Esophagus muscularis mucosa (tissue), 4 donors: Measurements from ENCODE around the gene GPATCH3. TPM values are rescaled to one million over a fixed set of nuclear protein-coding genes. Genes with fewer than 3 reads are reported as not detected.
"Not testable (repeated sequence)": the region's sequence is repeated elsewhere in the genome, so short reads cannot be mapped to it uniquely, and the experiment has no call there.

Source experiments
- DNase-seq: peaks from one replicate; pipeline ENCODE4 v3.0.0-alpha.2; 2017; ENCODE audit errors: extremely low spot score
- H3K27ac ChIP-seq, 4 donors: fragments of 200-600 bp; sonication (generic); replicated peaks in 1 of 4; 1 replicate in 3 of 4; 2 replicates in 1 of 4; pipeline ENCODE4 v1.5.1; 2016 to 2019; ENCODE audit warnings: mild to moderate bottlenecking in 1 of 4
- H3K27me3 ChIP-seq, 4 donors: fragments of 200-600 bp; sonication (generic); one replicate each; pipeline versions ENCODE4 v1.5.1 to v1.6.0; 2016 to 2019
- H3K36me3 ChIP-seq, 4 donors: fragments of 200-600 bp; sonication (generic); one replicate each; pipeline ENCODE4 v1.5.1; 2016 to 2019
- H3K4me1 ChIP-seq, 4 donors: fragments of 200-600 bp; sonication (generic); one replicate each; pipeline ENCODE4 v1.5.1; 2016 to 2019
- H3K4me3 ChIP-seq, 4 donors: fragments of 200-600 bp; sonication (generic); 1 replicate in 2 of 4; 2 replicates in 2 of 4; pipeline ENCODE4 v1.5.1; 2016 to 2019; ENCODE audit warnings: mild to moderate bottlenecking in 4 of 4, moderate library complexity in 1 of 4
- H3K9me3 ChIP-seq, 4 donors: fragments of 200-600 bp; sonication (generic); 1 replicate in 3 of 4; 2 replicates in 1 of 4; pipeline ENCODE4 v1.5.1; 2016 to 2019
- EP300 ChIP-seq: sonication (generic); formaldehyde crosslinking; IDR thresholded peaks from one replicate; pipeline ENCODE4 v1.6.1; 2017; ENCODE audit warnings: antibody characterized with exemption
- POLR2A ChIP-seq: fragments of 450-650 bp; IDR thresholded peaks from one replicate; pipeline ENCODE4 v1.6.1; 2017; ENCODE audit warnings: antibody characterized with exemption, moderate library complexity, mild to moderate bottlenecking, low read depth
- POLR2AphosphoS5 ChIP-seq, 2 donors: sonication (generic); formaldehyde crosslinking; IDR thresholded peaks; one replicate each; pipeline ENCODE4 v1.6.1; 2017; ENCODE audit warnings: antibody characterized with exemption in 2 of 2
- WGBS: methylation state at CpG from one replicate; pipeline ENCODE4 v1.1.5; 2018; 5-methylcytosine and 5-hydroxymethylcytosine counted together
- intact Hi-C: fragments of 100-400 bp; cut with DNase I; formaldehyde crosslinking; loops from one replicate; pipeline ENCODE4 v1.15.1; 2023
- total RNA-seq, 4 donors: library from RNA; depleted of rRNA; stranded (reverse); fragments of >200 nt; gene quantifications; one replicate each; pipeline versions ENCODE4 v1.1.0 to v1.2.1, GENCODE V29; 2016
- TF ChIP-seq, protein P1 (sequence below), 3 experiments: fragments of 200-600 bp in 2 of 3; fragments of 450-650 bp in 1 of 3; sonication (generic) in 2 of 3; IDR thresholded peaks; one replicate each; pipeline ENCODE4 v1.5.1; 2017 to 2019; ENCODE audit warnings: antibody characterized with exemption in 3 of 3, mild to moderate bottlenecking in 2 of 3, moderate library complexity in 1 of 3

GPATCH3 gene
- total RNA-seq, 4 donors from 2014 or later: 7.5 to 17.0 (median 8.8) TPM

- peak within 1 kb of the TSS; percentile 89 to 97 (median 92) for H3K27ac ChIP-seq
- 1% methylated on average over 43 of the region's 89 CpGs for WGBS
- H3K36me3 ChIP-seq: peaks cover 56 to 80% (median 76%) of the 10 kb centered on the region in 4 donors
- H3K9me3 ChIP-seq: no peaks in the 10 kb centered on the region
- intact Hi-C loops: no loop called here
- H3K4me1 ChIP-seq: peaks cover 22 to 37% (median 26%) of the 10 kb centered on the region in 4 donors
- H3K4me3 ChIP-seq: peak within 1 kb of the TSS; percentile 88 to 100 (median 90)
- TF ChIP-seq POLR2AphosphoS5 (IDR thresholded peaks at IDR 0.05) (peak; percentile 79 to 91), EP300 (no peak)
- H3K27me3 ChIP-seq: no peaks in the 10 kb centered on the region
- peak; percentile 93 for DNase-seq
Observed at GRCh38 chr1:26889551-26890466, 10.5 kb downstream of the GPATCH3 start, which contains the start of gene GPN2. Gene GPN2 (minus strand): TSS chr1:26890283. CDS start chr1:26890096, 187 bp downstream.

- peaks cover 63 to 80% (median 76%) of the 10 kb centered on the region in 4 donors for H3K36me3 ChIP-seq
- intact Hi-C loops: no loop called here
- TF ChIP-seq, protein P1, sequence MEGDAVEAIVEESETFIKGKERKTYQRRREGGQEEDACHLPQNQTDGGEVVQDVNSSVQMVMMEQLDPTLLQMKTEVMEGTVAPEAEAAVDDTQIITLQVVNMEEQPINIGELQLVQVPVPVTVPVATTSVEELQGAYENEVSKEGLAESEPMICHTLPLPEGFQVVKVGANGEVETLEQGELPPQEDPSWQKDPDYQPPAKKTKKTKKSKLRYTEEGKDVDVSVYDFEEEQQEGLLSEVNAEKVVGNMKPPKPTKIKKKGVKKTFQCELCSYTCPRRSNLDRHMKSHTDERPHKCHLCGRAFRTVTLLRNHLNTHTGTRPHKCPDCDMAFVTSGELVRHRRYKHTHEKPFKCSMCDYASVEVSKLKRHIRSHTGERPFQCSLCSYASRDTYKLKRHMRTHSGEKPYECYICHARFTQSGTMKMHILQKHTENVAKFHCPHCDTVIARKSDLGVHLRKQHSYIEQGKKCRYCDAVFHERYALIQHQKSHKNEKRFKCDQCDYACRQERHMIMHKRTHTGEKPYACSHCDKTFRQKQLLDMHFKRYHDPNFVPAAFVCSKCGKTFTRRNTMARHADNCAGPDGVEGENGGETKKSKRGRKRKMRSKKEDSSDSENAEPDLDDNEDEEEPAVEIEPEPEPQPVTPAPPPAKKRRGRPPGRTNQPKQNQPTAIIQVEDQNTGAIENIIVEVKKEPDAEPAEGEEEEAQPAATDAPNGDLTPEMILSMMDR (IDR thresholded peaks at IDR 0.05): no peak
- no peak for TF ChIP-seq POLR2AphosphoS5 (IDR thresholded peaks at IDR 0.05)
- no peak for TF ChIP-seq EP300
- TF ChIP-seq POLR2A: no peak
Observed at GRCh38 chr1:26888231-26888630, 12.0 kb downstream of the GPATCH3 start.

GRCh38 chr1:26887125-26887524, 13.1 kb downstream of the GPATCH3 start:
- TF ChIP-seq EP300: no peak
- no peak for TF ChIP-seq POLR2AphosphoS5 (IDR thresholded peaks at IDR 0.05)
- TF ChIP-seq, protein P1 (IDR thresholded peaks at IDR 0.05): peak in 1 of 3 experiments; percentile 42
- intact Hi-C loops: no loop called here
- Histone ChIP-seq H3K36me3 (peaks cover 62 to 80% (median 76%) of the 10 kb centered on the region in 4 donors), H3K27ac (no peak overlapping the region), H3K27me3 (no peaks in the 10 kb centered on the region), H3K4me1 (peaks cover 22 to 37% (median 26%) of the 10 kb centered on the region in 4 donors), H3K4me3 (no peak overlapping the region), H3K9me3 (no peaks in the 10 kb centered on the region)
- 71% methylated on average over 1 of the region's 1 CpG for WGBS
- no peak for DNase-seq

More at GRCh38 chr1:26888231-26888630, 12.0 kb downstream of the GPATCH3 start:
- Histone ChIP-seq H3K9me3 (no peaks in the 10 kb centered on the region), H3K27me3 (no peaks in the 10 kb centered on the region), H3K27ac (no peak overlapping the region), H3K4me1 (peaks cover 22 to 37% (median 26%) of the 10 kb centered on the region in 4 donors), H3K4me3 (no peak overlapping the region)
- 70% methylated on average over 1 of the region's 1 CpG for WGBS
- no peak for DNase-seq

DNA sequence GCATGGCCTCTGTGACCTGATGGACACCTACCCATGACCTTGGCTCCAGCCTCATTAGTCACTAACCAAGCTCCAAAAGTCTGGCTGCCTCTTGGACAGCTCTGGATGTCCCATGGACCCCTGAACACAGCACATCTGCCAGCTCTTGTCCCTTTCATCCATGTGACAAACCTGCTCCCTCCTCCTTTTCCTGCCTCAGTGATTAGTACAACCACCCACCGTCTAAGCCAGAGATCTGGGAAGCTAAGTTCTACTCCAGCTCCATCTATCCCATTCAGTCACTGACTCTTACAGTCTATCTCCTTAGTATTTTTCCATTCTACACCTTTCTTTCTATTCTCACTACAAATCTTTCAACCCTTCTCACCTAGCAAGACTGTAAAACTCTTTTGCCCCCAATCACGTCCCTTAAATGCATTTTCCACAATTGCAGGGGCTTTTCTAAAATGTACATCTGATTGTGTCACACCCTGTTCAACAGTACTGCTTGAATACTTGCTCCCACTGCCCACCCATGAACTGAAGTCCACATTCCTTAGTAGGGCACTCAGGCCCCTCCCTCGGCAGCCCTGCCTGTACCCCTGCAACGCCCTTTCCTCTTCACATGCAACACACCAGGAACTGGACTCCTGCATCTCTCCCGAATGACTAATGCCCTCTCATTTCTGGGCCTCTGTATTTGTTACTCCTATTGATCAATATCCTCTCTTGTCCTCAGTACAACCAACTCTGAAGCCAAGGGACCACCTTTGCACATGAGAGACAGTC, 17.4 kb downstream of the GPATCH3 start:
- intact Hi-C loops: no loop called here
- 84% methylated on average over 5 of the region's 5 CpGs for WGBS
- no peaks in the 10 kb centered on the region for H3K9me3 ChIP-seq
- DNase-seq: no peak
- no peaks in the 10 kb centered on the region for H3K27me3 ChIP-seq
- no peak overlapping the region for H3K27ac ChIP-seq
- H3K4me3 ChIP-seq: no peak overlapping the region
- peaks cover 0 to 12% (median 4%) of the 10 kb centered on the region in 4 donors for H3K4me1 ChIP-seq
- no peak for TF ChIP-seq POLR2A
- TF ChIP-seq, protein P1 (IDR thresholded peaks at IDR 0.05): no peak
- TF ChIP-seq EP300: no peak
- no peak for TF ChIP-seq POLR2AphosphoS5 (IDR thresholded peaks at IDR 0.05)
- H3K36me3 ChIP-seq: peaks cover 77 to 98% (median 98%) of the 10 kb centered on the region in 4 donors

DNA sequence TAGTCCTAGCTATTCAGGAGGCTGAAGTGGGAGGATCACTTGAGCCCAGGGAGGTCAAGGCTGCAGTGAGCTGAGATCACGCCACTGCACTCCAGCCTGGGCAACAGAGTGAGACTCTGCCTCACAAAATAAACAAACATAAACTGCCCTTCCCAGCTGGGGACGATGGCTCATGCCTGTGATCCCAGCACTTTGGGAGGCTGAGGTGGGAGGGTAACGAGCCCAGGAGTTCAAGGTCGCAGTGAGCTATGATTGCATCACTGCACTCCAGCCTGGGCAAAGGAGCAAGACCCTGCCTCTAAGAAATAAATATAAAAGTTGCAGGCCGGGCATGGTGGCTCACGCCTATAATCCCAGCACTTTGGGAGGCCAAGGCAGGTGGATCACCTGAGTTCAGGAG, 18.7 kb downstream of the GPATCH3 start:
- H3K4me1 ChIP-seq, H3K9me3 ChIP-seq, H3K27me3 ChIP-seq, DNase-seq, intact Hi-C loops, H3K4me3 ChIP-seq, H3K27ac ChIP-seq: not testable (repeated sequence)
- WGBS: 81% methylated on average over 6 of the region's 6 CpGs
- H3K36me3 ChIP-seq: peaks cover 70 to 94% (median 90%) of the 10 kb centered on the region in 4 donors
